GM19238 (cell line): ENCODE measurements around the gene ACAP3.
A peak's percentile ranks its signal among the peaks of the same experiment; 100 is the strongest.

Experiments
- DNase-seq: peaks from one replicate; pipeline ENCODE4 v3.0.0; 2011; ENCODE audit warnings: low spot score; ENCODE audit not compliant: insufficient read length

The ACAP3 gene

GRCh38 chr1:1307923-1308755 lies at the start of gene ACAP3, which contains the start of gene PUSL1:
TSS of gene ACAP3 (minus strand) at chr1:1307930. CDS start at chr1:1307815, 115 bp downstream.
TSS of gene PUSL1 (plus strand) at chr1:1308597. CDS start at chr1:1308644, 47 bp downstream.
- peak; percentile 99 for DNase-seq

DNA sequence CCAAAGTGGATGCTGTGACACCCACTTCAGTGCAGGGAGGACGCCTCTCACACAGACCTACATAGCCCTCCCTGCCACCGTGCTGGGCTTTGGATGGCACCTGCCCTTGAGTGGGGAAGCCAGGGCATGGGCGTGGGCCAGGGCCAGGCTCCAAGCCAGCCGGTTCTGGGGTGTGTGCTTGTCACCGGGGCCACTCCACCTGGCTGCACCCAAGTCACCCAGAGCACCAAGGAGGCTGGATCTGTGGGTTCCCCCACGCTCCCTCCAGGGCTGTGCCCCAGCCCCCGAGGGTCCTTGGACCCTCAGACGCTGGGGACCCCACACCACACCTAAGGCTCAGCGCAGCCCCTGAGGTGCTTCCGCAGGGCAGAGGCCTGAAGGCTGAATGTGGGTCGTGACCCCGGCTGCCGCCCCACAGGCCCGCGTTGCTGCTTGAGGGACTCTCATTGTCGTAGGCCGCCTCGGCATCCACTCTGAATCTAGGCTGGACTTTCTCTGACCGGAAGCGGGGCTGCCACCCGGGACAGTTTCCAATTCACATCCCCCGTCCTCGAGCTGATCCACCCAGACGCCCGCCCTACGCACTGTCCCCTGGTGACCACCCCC lies 49.2 kb upstream of the ACAP3 start:
- DNase-seq: no peak

DNA sequence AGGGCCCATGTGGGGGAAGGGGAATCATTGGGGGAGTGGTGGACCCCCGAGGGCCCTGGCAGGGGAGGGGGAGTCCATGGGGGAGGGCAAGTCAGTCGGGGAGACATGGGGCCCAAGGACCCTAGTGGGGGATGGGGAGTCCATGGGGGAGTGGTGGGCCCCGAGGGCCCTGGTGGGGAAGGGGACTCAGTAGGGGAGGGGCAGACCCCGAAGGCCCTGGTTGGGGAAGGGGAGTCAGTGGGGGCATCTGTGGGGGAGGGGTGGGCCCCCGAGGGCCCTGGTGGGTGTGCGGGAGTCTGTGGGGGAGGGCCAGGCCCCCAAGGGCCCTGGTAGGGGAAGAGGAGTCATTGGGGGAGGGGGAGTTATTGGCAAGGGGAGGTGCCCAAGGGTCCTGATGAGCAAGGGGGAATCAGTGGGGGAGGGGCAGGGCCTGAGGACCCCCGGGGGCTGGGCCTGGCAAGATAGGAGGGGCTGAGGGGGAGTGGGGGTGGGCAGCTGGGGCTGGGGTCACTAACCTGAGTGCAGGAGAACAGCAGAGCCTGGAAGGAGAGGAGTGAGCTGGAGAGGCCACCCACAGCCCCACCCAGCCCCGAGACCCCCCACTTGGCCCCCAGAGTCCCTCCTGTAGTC lies 48.6 kb upstream of the ACAP3 start:
- no peak for DNase-seq

DNA sequence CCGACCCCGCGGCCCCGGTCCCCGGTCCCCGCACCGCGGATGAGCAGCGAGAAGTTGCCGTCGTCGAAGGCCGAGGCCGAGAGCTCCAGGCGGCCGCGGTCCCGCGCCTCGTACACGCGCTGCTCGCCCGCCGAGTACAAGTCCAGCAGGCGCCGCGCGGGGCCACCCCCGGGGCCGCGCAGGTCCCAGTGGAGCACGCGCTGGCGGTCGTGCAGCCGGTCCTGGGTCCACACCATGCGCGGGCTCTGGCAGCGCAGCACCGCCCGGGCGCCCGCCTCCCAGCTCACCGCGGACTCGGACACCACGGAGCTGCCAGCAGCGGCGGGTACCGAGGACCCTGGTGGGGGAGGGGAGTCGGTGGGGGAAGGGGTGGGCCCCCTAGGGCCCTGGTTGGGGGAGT lies 47.7 kb upstream of the ACAP3 start:
- DNase-seq: no peak

GRCh38 chr1:1354271-1355247 lies 46.8 kb upstream of the ACAP3 start:
- DNase-seq: no peak

GRCh38 chr1:1353389-1354151 lies 45.8 kb upstream of the ACAP3 start:
- DNase-seq: no peak

- no peak for DNase-seq
Observed at GRCh38 chr1:1352786-1353388, 45.2 kb upstream of the ACAP3 start.

- DNase-seq: no peak
Observed at GRCh38 chr1:1351511-1352427, 44.0 kb upstream of the ACAP3 start.

DNA sequence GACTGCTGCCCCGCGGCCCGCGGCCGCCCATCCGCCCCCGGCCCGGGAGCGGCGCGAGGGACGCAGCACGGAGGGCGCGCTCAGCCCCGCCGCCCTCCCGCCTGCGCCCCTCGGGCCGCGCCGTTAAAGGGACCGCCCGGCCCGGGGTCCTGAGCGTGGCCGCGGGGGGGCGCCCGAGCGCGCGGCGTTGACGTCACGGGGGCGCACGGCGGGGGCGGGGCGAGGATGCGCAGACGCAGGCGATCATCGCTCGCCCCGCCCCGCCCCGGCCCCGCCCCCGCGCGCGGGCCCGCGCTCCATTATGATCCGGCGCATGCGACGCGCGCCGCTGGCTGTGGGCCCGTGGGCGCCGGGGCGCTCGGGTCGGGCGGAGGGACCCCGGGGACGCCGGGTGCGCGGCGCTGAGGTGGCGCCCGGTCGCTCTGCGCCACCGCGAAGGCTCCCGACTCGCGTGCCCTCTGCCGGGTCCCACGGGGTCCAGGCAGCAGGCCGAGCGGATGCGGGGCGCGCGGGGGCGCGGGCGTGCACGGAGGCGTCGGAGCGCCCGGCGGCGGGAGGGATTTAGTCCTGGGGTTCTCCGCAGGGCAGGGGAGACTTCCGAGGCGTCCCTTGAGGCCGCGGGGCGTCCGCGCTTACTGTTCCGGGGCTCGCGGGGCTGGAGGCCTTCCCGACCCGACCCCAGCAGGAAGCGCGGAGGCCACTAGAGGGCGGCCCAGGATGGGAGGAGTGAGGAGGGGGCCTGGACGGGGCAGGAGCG lies 41.7 kb upstream of the ACAP3 start, which contains the start of gene DVL1:
DVL1 (minus strand) TSS at position 163 of the 757 bp plus-strand sequence. CDS start 353 bp downstream, outside the sequence.
- DNase-seq: peak; percentile 96

DNA sequence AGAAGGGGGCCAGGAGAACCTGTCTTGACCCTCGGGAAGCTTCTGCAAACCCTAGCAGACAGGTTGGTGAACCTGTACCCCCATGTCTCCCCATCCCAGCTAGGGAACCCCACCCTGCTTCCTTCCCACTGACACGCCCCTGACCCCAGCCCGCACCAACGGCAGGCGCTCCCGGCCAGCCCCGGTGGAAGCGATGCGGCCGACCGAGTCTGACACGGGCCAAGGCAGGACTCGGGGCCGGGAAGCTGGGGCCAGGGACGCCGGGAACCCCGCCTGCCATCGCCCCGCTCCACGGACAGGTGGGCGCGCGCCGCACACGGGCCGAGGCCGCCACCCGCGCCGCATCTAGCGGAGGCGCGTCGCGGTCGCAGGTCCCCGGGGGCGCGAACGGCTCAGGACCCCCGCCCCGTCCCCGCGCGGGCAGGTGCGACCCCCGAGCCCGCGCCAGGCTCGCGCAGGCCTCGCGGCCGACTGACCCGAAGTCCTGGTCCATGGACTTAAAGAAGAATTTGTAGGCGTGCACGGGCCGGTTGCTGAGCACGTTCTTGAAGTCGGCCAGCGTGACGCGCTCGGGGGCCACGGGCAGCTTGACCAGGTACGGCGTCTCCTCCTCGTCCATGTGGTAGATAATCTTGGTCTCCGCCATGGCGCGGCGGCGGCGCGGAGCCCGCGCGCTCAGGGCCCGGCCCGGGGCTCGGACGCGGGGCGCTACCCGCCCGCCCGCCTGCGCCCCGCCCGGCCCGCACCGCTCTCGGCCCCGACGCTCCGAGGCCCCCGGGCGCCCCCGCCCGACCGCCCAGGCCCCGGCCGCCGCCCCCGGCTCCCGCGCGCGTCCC lies 40.9 kb upstream of the ACAP3 start:
- no peak for DNase-seq

GRCh38 chr1:1347663-1348419 lies 40.1 kb upstream of the ACAP3 start:
- no peak for DNase-seq

DNA sequence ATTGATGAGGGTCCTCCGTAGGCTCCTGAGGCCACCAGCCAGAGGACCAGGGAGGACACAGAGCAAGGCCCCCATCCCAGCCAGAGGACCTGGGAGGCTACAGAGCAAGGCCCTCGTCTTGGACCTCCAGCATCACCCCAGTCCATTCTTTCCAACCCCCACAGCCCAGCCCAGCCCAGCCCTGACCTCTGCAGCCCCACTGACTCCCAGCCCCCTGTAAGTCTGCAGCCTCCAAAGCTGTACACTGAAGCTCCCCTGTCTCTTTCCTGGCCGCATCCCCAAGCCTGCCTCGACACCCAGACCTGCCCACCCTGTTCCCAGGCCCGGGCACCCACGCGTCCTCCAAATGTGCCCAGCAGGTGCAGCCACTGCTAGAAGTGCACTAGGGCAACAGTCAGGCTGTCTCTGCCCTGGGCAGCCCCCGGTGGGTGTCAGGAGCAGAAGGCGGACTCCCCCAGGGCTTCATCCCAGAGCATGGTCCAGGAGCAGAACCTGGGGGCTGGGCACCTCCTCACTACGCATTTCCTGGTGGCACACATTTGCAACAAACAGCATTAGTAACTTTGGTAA lies 39.4 kb upstream of the ACAP3 start:
- no peak for DNase-seq

GRCh38 chr1:1346501-1346890 lies 38.8 kb upstream of the ACAP3 start:
- no peak for DNase-seq

DNA sequence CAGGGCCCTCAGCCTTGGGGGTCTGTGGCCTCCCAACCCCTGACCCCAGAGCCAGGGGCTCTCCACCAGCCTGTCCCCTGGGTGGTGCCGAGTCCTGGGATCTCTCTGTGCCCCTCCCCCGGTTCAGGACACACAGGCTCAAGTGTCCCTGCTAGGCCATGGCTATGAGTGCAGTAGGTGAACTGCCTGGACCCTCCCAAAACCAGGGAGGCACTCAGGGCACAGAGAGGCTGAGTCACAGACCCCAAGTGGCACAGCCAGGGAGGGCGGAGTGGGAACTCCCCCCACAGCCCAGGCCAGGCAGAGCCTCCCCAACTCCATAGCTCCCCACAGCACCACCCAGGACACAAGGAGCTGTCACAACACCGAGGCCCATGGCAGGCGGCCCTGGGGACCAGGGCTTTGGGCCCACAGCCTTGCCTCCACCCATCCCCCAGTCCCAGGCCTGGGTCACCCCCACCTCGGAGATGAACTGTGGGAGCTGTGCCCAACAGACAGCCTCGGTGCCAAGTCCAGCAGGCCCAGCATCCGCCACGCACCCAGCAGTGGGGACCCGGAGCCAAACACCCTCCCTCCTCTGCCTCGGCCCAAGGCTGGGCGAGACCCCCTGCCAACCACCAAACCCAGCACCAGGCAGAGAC lies 38.2 kb upstream of the ACAP3 start:
- DNase-seq: no peak

DNA sequence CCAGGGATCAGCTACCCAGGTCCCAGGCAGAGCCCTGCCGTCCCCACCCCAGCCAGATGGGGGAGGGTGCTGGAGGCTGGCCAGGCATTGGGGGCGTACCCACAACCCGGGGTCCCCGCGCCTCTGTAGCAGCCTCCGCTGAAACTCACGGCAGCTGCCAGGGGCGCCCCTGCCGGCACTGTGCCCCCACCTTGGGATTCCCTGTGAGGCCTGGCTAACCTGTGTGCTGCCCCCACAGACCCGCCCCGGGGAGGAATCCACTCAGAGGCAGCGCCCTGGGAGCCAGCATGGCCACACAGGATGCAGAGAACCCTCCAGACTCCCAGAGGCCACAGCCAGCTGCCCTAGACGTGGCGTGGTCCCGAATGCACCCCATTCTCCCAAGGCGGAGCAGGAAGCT lies 37.7 kb upstream of the ACAP3 start:
- DNase-seq: no peak
